ENCODE results near the gene CCDC146.
"Not testable (repeated sequence)": the region's sequence is repeated elsewhere in the genome, so short reads cannot be mapped to it uniquely, and the experiment has no call there.

Gene CCDC146

DNA sequence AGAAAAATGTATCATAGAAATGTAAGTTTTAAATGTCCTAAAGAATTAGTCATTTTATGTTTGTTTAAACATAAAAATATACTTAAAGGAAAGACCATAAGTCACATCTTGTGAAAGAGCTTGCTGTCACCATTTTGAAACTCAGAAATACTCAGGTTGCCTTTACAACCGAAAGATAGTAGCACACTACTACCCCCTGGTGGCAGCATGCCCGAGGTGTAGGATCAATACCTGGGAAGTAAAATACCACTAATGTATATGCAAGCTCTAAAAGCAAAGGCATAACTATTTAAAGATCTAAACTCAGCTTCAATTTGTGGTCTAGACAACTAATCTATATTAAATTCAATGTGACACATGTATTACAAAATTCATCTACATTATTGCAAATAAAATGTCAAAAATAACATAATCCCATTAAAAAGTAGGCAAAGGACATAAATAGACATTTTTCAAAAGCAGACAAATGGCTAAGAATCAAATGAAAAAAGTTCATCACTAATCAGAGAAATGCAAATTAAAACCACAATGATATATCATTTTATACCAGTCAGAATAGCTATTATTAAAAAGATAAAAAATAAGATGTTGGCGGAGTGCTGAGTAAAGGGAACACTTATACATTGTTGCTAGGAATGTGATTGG is 124.9 kb downstream of the CCDC146 start:
- no peak for DNase-seq

- DNase-seq: no peak
These were observed 125.7 kb downstream of the CCDC146 start for GRCh38 chr7:77248154-77248553.

GRCh38 chr7:77252506-77252905 is 130.1 kb downstream of the CCDC146 start:
- no peak for DNase-seq

GRCh38 chr7:77253151-77253550 is 130.7 kb downstream of the CCDC146 start:
- no peak for DNase-seq

- no peak for DNase-seq
These were observed 132.0 kb downstream of the CCDC146 start for GRCh38 chr7:77254429-77254828.

GRCh38 chr7:77254915-77255314 is 132.5 kb downstream of the CCDC146 start:
- no peak for DNase-seq

GRCh38 chr7:77258014-77258413 is 135.6 kb downstream of the CCDC146 start:
- no peak for DNase-seq

- DNase-seq: no peak
These were observed 136.2 kb downstream of the CCDC146 start for GRCh38 chr7:77258593-77258992.

DNA sequence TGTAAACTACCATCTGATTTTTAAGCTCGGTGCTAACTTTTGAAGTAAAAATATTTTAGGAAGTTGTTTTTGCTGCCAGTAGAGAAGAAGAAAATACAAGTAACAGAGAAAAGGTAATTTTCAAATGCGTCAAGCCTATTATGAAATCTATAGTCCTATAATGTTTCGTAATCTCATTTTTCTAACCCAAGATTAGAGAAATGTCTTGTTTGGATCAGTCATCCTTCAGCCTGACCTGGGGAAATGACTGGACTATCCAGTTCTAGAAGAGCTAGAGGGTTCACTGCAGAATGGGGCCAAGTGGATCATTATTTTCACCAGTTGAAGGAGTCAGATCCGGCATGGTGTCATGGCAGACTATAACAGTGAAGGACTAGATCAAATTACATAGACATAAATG is 139.9 kb downstream of the CCDC146 start:
- DNase-seq: no peak

GRCh38 chr7:77265666-77266065 is 143.3 kb downstream of the CCDC146 start:
- DNase-seq: no peak

- DNase-seq: no peak
These were observed 143.9 kb downstream of the CCDC146 start for GRCh38 chr7:77266291-77266794.

DNA sequence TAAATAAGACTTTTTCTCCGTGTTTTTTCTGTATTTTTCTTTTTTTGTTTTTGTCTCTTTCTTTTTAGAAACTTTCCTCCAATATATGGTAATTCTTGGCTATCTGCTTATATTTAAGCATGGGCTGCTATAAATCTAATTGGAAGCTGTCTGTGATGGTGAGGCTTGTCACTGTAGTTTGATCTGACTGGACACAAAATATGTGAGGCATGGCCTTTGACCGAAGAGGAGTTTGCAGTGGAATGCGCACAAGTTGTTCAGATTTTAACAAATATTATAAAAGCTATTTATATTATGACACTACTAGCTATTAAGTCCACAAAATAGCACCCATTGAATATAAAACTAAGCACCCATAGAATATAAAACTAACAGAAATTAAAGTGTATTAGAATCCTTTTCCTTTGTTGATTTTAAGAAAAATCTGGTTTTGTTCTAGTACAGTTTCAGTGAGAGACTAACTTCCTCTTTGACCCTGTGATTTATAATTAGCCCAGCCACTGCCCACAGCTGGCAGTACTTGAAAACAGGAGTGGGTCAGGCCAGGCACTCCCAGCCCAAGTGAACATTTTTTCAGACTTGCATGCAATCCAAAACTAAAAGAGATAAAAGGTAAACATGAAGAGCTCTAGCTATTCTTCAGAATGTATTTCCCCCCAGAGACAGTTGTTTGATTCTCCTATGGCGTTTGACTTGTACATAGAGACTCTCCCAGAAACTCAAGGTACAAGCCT is 147.1 kb downstream of the CCDC146 start:
- no peak for DNase-seq

DNA sequence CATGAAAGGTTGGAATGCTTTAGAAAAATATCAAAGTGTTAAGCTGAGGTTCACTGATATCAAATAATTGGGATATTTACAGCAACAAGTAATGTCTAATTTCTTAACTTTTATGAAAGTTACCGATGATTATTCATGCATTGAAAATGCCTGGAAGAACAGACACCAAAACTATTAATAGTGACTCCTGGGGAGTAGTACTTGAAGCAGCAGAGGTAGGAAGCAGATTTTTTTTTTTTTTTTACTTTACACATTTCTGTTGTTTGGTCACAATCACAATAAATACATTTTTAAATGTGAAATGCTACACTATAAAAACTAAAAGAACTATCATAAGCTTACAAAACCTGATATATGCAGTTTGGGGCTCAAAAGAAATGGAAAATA is 147.7 kb downstream of the CCDC146 start:
- DNase-seq: no peak

GRCh38 chr7:77271766-77272165 is 149.4 kb downstream of the CCDC146 start:
- no peak for DNase-seq

DNA sequence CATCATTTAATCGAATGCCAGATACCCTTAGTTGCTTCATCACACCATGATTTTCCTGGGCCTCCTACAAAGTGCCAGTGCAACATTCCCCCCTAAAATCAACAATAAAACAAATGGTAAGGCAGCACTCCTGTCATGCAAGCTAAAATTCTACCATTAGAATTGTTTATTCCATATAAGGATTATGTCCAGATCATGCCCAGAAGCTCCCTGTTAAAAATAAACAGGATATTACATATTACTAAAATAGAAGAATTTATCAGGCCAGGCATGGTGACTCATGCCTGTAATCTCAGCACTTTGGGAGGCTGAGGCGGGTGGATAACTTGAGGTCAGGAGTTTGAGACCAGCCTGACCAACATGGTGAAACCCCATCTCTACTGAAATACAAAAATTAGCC is 153.2 kb downstream of the CCDC146 start:
- not testable (repeated sequence) for DNase-seq

GRCh38 chr7:77276120-77276519 is 153.7 kb downstream of the CCDC146 start:
- no peak for DNase-seq

DNA sequence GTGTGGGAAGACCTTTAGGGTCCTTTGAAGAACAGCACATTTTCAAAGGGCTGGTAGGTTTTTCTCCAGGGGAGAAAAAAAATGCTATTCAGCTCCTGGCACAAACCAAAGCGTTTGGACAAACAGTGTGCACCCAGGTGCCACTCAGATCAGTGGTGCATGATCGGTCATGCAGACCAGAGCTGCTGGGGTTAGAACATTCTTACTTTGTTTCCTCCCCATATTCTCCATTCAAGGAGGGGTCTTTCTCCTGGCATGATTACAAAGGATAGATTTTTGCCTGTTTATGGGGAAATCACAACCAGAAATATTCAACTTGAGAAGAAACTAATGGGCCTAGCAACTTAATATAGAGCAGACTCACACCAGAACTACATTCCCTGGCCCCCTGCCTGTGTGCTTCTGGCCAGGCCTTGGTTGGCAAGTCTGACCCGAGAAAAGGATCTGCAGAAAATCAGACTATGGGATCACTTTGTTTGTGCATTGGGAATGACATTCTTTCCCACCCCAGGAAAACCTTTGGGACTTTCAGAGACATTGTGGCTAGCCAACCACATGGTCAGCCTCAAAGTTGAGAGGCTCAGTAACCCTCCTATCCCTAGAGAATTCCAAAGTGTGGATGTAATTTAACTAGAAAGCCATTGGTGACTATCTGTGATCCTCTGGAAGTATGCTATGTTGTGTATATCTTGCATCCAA is 159.5 kb downstream of the CCDC146 start:
- no peak for DNase-seq

GRCh38 chr7:77282897-77283296 is 160.5 kb downstream of the CCDC146 start:
- no peak for DNase-seq

DNA sequence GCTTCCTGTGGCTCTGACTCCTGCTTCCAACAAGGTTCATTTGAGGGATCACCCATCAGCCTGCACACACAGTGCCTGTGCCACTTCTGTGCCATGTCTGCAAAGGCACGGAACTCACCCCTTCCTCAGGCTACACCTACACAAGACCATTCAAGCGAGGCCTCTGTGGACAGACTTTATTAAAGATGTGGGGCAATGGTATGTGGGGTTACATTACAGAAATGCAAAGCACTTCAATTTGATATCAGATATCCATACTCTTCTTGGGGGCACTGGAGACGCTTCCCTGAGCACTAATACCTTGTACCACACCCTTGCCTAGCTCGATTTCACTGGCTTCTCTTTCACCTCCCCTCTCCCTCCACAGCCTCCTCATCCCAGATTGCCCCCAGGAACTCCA is 161.6 kb downstream of the CCDC146 start:
- no peak for DNase-seq

DNA sequence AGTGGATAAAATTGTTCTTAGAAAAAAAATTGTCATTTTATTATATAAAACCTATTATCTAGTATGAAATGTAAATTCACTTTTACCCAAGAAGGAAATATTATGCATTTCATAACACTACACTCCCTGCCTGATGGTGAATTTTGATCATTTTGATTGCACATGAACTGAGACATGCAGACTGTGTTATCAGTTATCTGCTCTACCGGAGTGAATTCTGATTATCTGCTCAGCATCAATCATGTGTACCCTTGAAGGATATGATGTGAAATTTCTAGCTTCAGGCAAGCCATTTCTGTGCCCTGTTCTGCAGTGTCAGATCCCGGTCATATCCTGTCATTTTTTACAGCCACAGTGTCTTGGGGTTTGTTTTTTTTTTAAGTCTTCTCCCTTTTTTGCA is 162.2 kb downstream of the CCDC146 start:
- no peak for DNase-seq

GRCh38 chr7:77288676-77289320 is 166.4 kb downstream of the CCDC146 start:
- no peak for DNase-seq

GRCh38 chr7:77289387-77289786 is 167.0 kb downstream of the CCDC146 start:
- DNase-seq: no peak

GRCh38 chr7:77290425-77290824 is 168.0 kb downstream of the CCDC146 start:
- DNase-seq: no peak
